Peyer's patch (tissue), 4 donors: Measurements from ENCODE around the gene AGAP1.

Source experiments
- POLR2A ChIP-seq, 2 donors: fragments of 450-650 bp; IDR thresholded peaks; one replicate each; pipeline ENCODE4 v1.5.1; 2017; ENCODE audit warnings: antibody characterized with exemption in 2 of 2, mild to moderate bottlenecking in 2 of 2, moderate library complexity in 2 of 2
- TF ChIP-seq, protein P1 (sequence below), 6 experiments: fragments of 450-650 bp in 4 of 6; fragments of 200-600 bp in 2 of 6; sonication (generic) in 1 of 6; IDR thresholded peaks; one replicate each; pipeline ENCODE4 v1.5.1; 2017 to 2019; ENCODE audit warnings: antibody characterized with exemption in 6 of 6, mild to moderate bottlenecking in 3 of 6, moderate library complexity in 1 of 6

- TF ChIP-seq, protein P1, sequence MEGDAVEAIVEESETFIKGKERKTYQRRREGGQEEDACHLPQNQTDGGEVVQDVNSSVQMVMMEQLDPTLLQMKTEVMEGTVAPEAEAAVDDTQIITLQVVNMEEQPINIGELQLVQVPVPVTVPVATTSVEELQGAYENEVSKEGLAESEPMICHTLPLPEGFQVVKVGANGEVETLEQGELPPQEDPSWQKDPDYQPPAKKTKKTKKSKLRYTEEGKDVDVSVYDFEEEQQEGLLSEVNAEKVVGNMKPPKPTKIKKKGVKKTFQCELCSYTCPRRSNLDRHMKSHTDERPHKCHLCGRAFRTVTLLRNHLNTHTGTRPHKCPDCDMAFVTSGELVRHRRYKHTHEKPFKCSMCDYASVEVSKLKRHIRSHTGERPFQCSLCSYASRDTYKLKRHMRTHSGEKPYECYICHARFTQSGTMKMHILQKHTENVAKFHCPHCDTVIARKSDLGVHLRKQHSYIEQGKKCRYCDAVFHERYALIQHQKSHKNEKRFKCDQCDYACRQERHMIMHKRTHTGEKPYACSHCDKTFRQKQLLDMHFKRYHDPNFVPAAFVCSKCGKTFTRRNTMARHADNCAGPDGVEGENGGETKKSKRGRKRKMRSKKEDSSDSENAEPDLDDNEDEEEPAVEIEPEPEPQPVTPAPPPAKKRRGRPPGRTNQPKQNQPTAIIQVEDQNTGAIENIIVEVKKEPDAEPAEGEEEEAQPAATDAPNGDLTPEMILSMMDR (IDR thresholded peaks at IDR 0.05): no peak
- no peak for TF ChIP-seq POLR2A (IDR thresholded peaks at IDR 0.05)
Measured at GRCh38 chr2:236014408-236015131, 520.7 kb downstream of the AGAP1 start.
